GM23248 (cell line): ENCODE results near the gene CELF1. TPM values are rescaled to one million over a fixed set of nuclear protein-coding genes. Genes with fewer than 3 reads are reported as not detected.

ENCODE experiments used
- DNase-seq: peaks from one replicate; pipeline ENCODE4 v3.0.0-alpha.2; 2015
- H2AFZ ChIP-seq: fragments of 200-600 bp; sonication (generic); 2 replicates; pipeline ENCODE4 v1.6.1; 2016; ENCODE audit warnings: antibody characterized with exemption
- H3F3A ChIP-seq: fragments of 200-600 bp; sonication (generic); 2 replicates; pipeline ENCODE4 v1.6.1; 2016; ENCODE audit warnings: mild to moderate bottlenecking, antibody characterized with exemption, mixed run types; ENCODE audit not compliant: insufficient read depth
- H3K27ac ChIP-seq: fragments of 200-600 bp; sonication (generic); 2 replicates; pipeline ENCODE4 v1.5.1; 2016; ENCODE audit warnings: mild to moderate bottlenecking
- H3K27me3 ChIP-seq: fragments of 200-600 bp; sonication (generic); replicated peaks from 2 replicates; pipeline ENCODE4 v1.6.1; 2016; ENCODE audit warnings: mild to moderate bottlenecking; ENCODE audit not compliant: insufficient read depth
- H3K36me3 ChIP-seq: fragments of 200-600 bp; sonication (generic); 2 replicates; pipeline ENCODE4 v1.6.1; 2016; ENCODE audit warnings: low read depth, mild to moderate bottlenecking
- H3K4me1 ChIP-seq: fragments of 200-600 bp; sonication (generic); 2 replicates; pipeline ENCODE4 v1.6.1; 2016; ENCODE audit warnings: mild to moderate bottlenecking; ENCODE audit not compliant: insufficient read depth
- H3K4me2 ChIP-seq: fragments of 200-600 bp; sonication (generic); one replicate; pipeline ENCODE4 v1.6.1; 2016; ENCODE audit warnings: mild to moderate bottlenecking; ENCODE audit not compliant: unreplicated experiment
- H3K4me3 ChIP-seq: fragments of 200-600 bp; sonication (generic); 2 replicates; pipeline ENCODE4 v1.5.1; 2016; ENCODE audit warnings: mild to moderate bottlenecking
- H3K79me2 ChIP-seq: fragments of 200-600 bp; sonication (generic); 2 replicates; pipeline ENCODE4 v1.6.1; 2016; ENCODE audit warnings: mild to moderate bottlenecking; ENCODE audit not compliant: insufficient read depth
- H3K9ac ChIP-seq: fragments of 200-600 bp; sonication (generic); 2 replicates; pipeline ENCODE4 v1.6.1; 2016; ENCODE audit warnings: mild to moderate bottlenecking
- H3K9me2 ChIP-seq: fragments of 200-600 bp; sonication (generic); 2 replicates; pipeline ENCODE4 v1.6.1; 2016; ENCODE audit warnings: mixed run types, mild to moderate bottlenecking, moderate library complexity; ENCODE audit not compliant: insufficient read depth
- H3K9me3 ChIP-seq: fragments of 200-600 bp; sonication (generic); one replicate; pipeline ENCODE4 v1.6.1; 2017; ENCODE audit warnings: low read depth
- H4K20me1 ChIP-seq: fragments of 200-600 bp; sonication (generic); 2 replicates; pipeline ENCODE4 v1.6.0; 2016; ENCODE audit not compliant: insufficient read depth
- EZH2 ChIP-seq: fragments of 200-600 bp; sonication (generic); IDR thresholded peaks from 2 replicates; pipeline ENCODE4 v1.6.1; 2018; ENCODE audit warnings: antibody characterized with exemption, mild to moderate bottlenecking; ENCODE audit not compliant: insufficient read depth, poor library complexity, severe bottlenecking
- EZH2phosphoT487 ChIP-seq: fragments of 200-600 bp; sonication (generic); IDR thresholded peaks from 2 replicates; pipeline ENCODE4 v1.6.1; 2018; ENCODE audit warnings: antibody characterized with exemption, moderate library complexity, mild to moderate bottlenecking, low read depth; ENCODE audit not compliant: insufficient read depth
- WGBS, 2 experiments: methylation state at CpG; one replicate each; pipeline ENCODE4 v1.1.6; 2015 to 2017; ENCODE audit warnings: low lambda C conversion rate in 2 of 2, low coverage in 1 of 2; ENCODE audit errors: missing lambda C conversion rate in 2 of 2; 5-methylcytosine and 5-hydroxymethylcytosine counted together
- in situ Hi-C: fragments of 300-500 bp; cut with MboI; formaldehyde crosslinking; loops from 2 replicates; pipeline ENCODE4 v1.15.0; 2020
- polyA plus RNA-seq: library from polyadenylated mRNA; unstranded; fragments of >200 nt; fragmentation: Nextera tagmentation; extraction: Ambion mirVana; gene quantifications from 2 replicates; pipeline ENCODE4 v1.2.1, GENCODE V29; 2016
- total RNA-seq: library from RNA; depleted of rRNA; stranded (reverse); fragments of >200 nt; shearing (Covaris generic); gene quantifications from 2 replicates; pipeline ENCODE4 v1.2.3, GENCODE V29; 2014

CELF1 gene
- total and polyA plus RNA-seq, 2 experiments from 2014 or later = 51.7 to 70.9 TPM

DNA sequence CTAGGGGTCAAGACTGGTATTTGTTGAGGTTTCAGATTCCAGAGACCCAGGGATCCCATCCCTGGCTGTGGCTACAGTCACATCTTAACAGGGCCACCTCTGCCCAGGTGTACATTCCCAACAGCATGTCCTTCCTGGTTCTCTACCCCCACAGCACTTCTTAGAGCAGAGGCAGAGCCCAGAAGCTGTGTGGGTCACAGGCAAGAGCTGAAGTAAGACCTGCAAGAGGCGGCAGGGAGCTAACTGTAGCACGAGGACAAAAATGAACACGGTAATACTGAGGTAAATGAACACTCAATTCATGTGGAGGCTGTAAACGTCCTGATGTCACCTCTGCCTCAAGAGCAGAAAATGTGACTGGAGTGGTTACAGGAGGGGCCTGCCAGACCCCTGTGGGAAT is 82.3 kb downstream of the CELF1 start:
- TF ChIP-seq EZH2phosphoT487 (no peak), EZH2 (no peak)
- no peak for DNase-seq

GRCh38 chr11:47469361-47470179 is 83.4 kb downstream of the CELF1 start:
- in situ Hi-C loops = no loop called here
- Histone ChIP-seq H3K36me3 (peaks cover 45% of the 10 kb centered on the region), H3F3A (peaks cover 47% of the 10 kb centered on the region; the same call in 1 of the 2 replicates), H2AFZ (no peak overlapping the region), H3K27ac (no peak overlapping the region), H3K9me2 (no peaks in the 10 kb centered on the region), H3K4me2 (no peak overlapping the region), H3K4me3 (no peak overlapping the region), H3K9me3 (no peaks in the 10 kb centered on the region), H3K4me1 (peaks cover 26% of the 10 kb centered on the region), H3K79me2 (peaks cover 40% of the 10 kb centered on the region), H3K27me3 (no peaks in the 10 kb centered on the region), H4K20me1 (no peaks in the 10 kb centered on the region; the same call in 1 of the 2 replicates), H3K9ac (no peak overlapping the region)
- peak; percentile 35 for DNase-seq
- 77 to 81% methylated on average over 7 of the region's 7 CpGs for WGBS, 2 experiments
- no peak for TF ChIP-seq EZH2
- TF ChIP-seq EZH2phosphoT487 = no peak

More for the DNA sequence above, 82.3 kb downstream of the CELF1 start:
- Histone ChIP-seq H3F3A (peaks cover 38% of the 10 kb centered on the region; the same call in 1 of the 2 replicates), H4K20me1 (no peaks in the 10 kb centered on the region; the same call in 1 of the 2 replicates), H3K27me3 (no peaks in the 10 kb centered on the region), H3K9me3 (no peaks in the 10 kb centered on the region), H3K4me1 (peaks cover 22% of the 10 kb centered on the region), H3K4me2 (no peak overlapping the region), H3K4me3 (no peak overlapping the region), H3K36me3 (peaks cover 56% of the 10 kb centered on the region), H3K9me2 (no peaks in the 10 kb centered on the region), H3K9ac (no peak overlapping the region), H2AFZ (no peak overlapping the region), H3K79me2 (peaks cover 29% of the 10 kb centered on the region), H3K27ac (no peak overlapping the region)
- WGBS, 2 experiments = 81 to 85% methylated on average over 4 of the region's 4 CpGs
- in situ Hi-C loops = no loop called here

GRCh38 chr11:47468598-47469214 is 84.2 kb downstream of the CELF1 start:
- no peak overlapping the region for H3K4me3 ChIP-seq
- H3K27me3 ChIP-seq = no peaks in the 10 kb centered on the region
- peaks cover 26% of the 10 kb centered on the region for H3K4me1 ChIP-seq
- TF ChIP-seq EZH2 = no peak
- TF ChIP-seq EZH2phosphoT487 = no peak
- in situ Hi-C loops = no loop called here
- no peak overlapping the region for H2AFZ ChIP-seq
- no peaks in the 10 kb centered on the region for H4K20me1 ChIP-seq
- no peaks in the 10 kb centered on the region for H3K9me3 ChIP-seq
- H3K27ac ChIP-seq = no peak overlapping the region
- no peak overlapping the region for H3K4me2 ChIP-seq
- 69 to 73% methylated on average over 8 of the region's 8 CpGs for WGBS, 2 experiments
- peaks cover 45% of the 10 kb centered on the region for H3K36me3 ChIP-seq
- no peak overlapping the region for H3K9ac ChIP-seq
- peaks cover 49% of the 10 kb centered on the region for H3K79me2 ChIP-seq
- peak; percentile 35 for DNase-seq
- peaks cover 47% of the 10 kb centered on the region; the same call in 1 of the 2 replicates for H3F3A ChIP-seq
- no peaks in the 10 kb centered on the region for H3K9me2 ChIP-seq

- Histone ChIP-seq H3K9ac (peak overlapping the region; percentile 46; the same call in 1 of the 2 replicates), H3K9me3 (no peaks in the 10 kb centered on the region), H2AFZ (no peak overlapping the region), H3K9me2 (no peaks in the 10 kb centered on the region), H3K4me1 (peaks cover 26% of the 10 kb centered on the region), H3K27me3 (no peaks in the 10 kb centered on the region), H3K36me3 (peaks cover 33% of the 10 kb centered on the region), H3F3A (peaks cover 37% of the 10 kb centered on the region; the same call in 1 of the 2 replicates), H4K20me1 (no peaks in the 10 kb centered on the region), H3K27ac (no peak overlapping the region), H3K4me3 (no peak overlapping the region), H3K4me2 (no peak overlapping the region), H3K79me2 (peaks cover 62% of the 10 kb centered on the region)
- TF ChIP-seq EZH2 (no peak), EZH2phosphoT487 (no peak)
- in situ Hi-C loops = no loop called here
- WGBS, 2 experiments = 82 to 86% methylated on average over 6 to 7 of the region's 7 CpGs
- DNase-seq = no peak
Measured at GRCh38 chr11:47467357-47467756, 85.6 kb downstream of the CELF1 start.
